Stimulated activated CD8-positive, alpha-beta memory T cell treated with anti-CD3 and anti-CD28 coated beads, Interleukin-2, amount 100 ng/mL, for 1 hour (primary cell): ENCODE measurements around the gene NDST1.
"Not testable (repeated sequence)": the region's sequence is repeated elsewhere in the genome, so short reads cannot be mapped to it uniquely, and the experiment has no call there.

Experiments used
- DNase-seq, 2 donors: peaks; one replicate each; pipeline ENCODE4 v3.0.0-alpha.2; 2020; ENCODE audit warnings: low read depth in 2 of 2

Gene NDST1

GRCh38 chr5:150507474-150508276 lies at the start of gene NDST1:
Gene NDST1, plus strand, starts transcription at chr5:150508131. Its CDS starts 13,124 bp downstream, at chr5:150521255.
- no peak for DNase-seq

- DNase-seq = peak; percentile 74 to 78
Measured at GRCh38 chr5:150458802-150459557, 49.0 kb upstream of the NDST1 start.

GRCh38 chr5:150460781-150461180 lies 47.1 kb upstream of the NDST1 start:
- no peak for DNase-seq

- no peak for DNase-seq
Measured at GRCh38 chr5:150461231-150461630, 46.7 kb upstream of the NDST1 start.

- no peak for DNase-seq
Measured at GRCh38 chr5:150464554-150465012, 43.3 kb upstream of the NDST1 start.

- no peak for DNase-seq
Measured at GRCh38 chr5:150465927-150466326, 42.0 kb upstream of the NDST1 start.

GRCh38 chr5:150468206-150468605 lies 39.7 kb upstream of the NDST1 start:
- no peak for DNase-seq

GRCh38 chr5:150469718-150470469 lies 38.0 kb upstream of the NDST1 start:
- DNase-seq = no peak

- no peak for DNase-seq
Measured at GRCh38 chr5:150473673-150474358, 34.1 kb upstream of the NDST1 start.

- not testable (repeated sequence) for DNase-seq
Measured at GRCh38 chr5:150476568-150476967, 31.4 kb upstream of the NDST1 start.

GRCh38 chr5:150479416-150479815 lies 28.5 kb upstream of the NDST1 start:
- DNase-seq = no peak

- no peak for DNase-seq
Measured at GRCh38 chr5:150481708-150481965, 26.3 kb upstream of the NDST1 start.

- DNase-seq = no peak
Measured at GRCh38 chr5:150481972-150482406, 25.9 kb upstream of the NDST1 start.

- DNase-seq = no peak
Measured at GRCh38 chr5:150484964-150485692, 22.8 kb upstream of the NDST1 start.

- DNase-seq = no peak
Measured at GRCh38 chr5:150485693-150486401, 22.1 kb upstream of the NDST1 start.

- DNase-seq = peak in 1 of 2 donors; percentile 5
Measured at GRCh38 chr5:150486402-150487198, 21.3 kb upstream of the NDST1 start.

GRCh38 chr5:150487199-150488061 lies 20.5 kb upstream of the NDST1 start:
- DNase-seq = no peak

- DNase-seq = no peak
Measured at GRCh38 chr5:150488519-150489359, 19.2 kb upstream of the NDST1 start.
